ENCODE data around the gene PLCG2. TPM values are rescaled to one million over a fixed set of nuclear protein-coding genes. Genes with fewer than 3 reads are reported as not detected.
"Not testable (repeated sequence)": the region's sequence is repeated elsewhere in the genome, so short reads cannot be mapped to it uniquely, and the experiment has no call there.

Gene PLCG2
- polyA plus RNA-seq, 3 donors = 19.5 to 47.4 (median 35.5) TPM

DNA sequence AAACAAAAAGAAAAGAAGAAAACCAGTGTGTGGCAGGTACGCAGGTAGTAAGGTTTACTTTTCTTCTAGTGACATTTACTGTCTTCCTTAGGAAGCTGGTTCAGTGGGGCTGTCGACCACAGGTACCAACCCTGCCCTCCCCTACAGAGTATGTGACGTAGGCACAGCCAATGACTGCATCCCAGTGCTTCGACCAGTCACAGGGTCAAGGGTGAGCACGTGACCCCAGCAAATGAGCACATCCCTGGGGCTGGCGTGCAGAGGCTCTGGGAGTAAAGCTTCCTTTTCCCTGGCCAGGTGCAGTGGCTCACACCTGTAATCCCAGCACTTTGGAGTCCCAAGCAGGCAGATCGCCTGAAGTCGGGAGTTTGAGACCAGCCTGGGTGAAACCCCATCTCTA, 38.9 kb upstream of the PLCG2 start:
- peaks cover 0 to 3% of the 10 kb centered on the region in 2 donors for H3K36me3 Mint-ChIP-seq
- Histone ChIP-seq H3K4me1 (ENCODE audit: control insufficient read depth in 1 of 2, insufficient read depth in 2 of 2, low read length in 2 of 2) (peaks cover 35 to 38% of the 10 kb centered on the region in 2 donors), H3K9ac (ENCODE audit: insufficient read depth, low read length, poor library complexity, severe bottlenecking) (no peak overlapping the region), H3K27ac (ENCODE audit: low read depth in 1 of 2, low read length in 2 of 2) (peak overlapping the region in 1 of 2 donors; percentile 22), H3K4me2 (replicated peaks; ENCODE audit: extremely low read depth, low read length, poor library complexity, severe bottlenecking) (peak overlapping the region; percentile 16), H3K9me3 (replicated peaks in 1 of 2; ENCODE audit: control insufficient read depth in 1 of 2, insufficient read depth in 1 of 2, low read length in 2 of 2) (no peaks in the 10 kb centered on the region), H3K36me3 (replicated peaks in 1 of 2; ENCODE audit: control insufficient read depth in 1 of 2, insufficient read depth in 2 of 2, low read length in 2 of 2) (no peaks in the 10 kb centered on the region), H3K4me3 (replicated peaks in 1 of 3; ENCODE audit: low read depth in 2 of 3, low read length in 3 of 3) (peak overlapping the region in 1 of 3 experiments; percentile 32), H4K20me1 (ENCODE audit: insufficient read depth, low read length) (no peaks in the 10 kb centered on the region), H3K79me2 (ENCODE audit: insufficient read depth, low read length) (no peaks in the 10 kb centered on the region), H2AFZ (ENCODE audit: insufficient read depth, low read depth, low read length, poor library complexity, severe bottlenecking) (peak overlapping the region; percentile 13), H3K27me3 (ENCODE audit: control insufficient read depth in 2 of 2, insufficient read depth in 2 of 2, low read length in 2 of 2) (no peaks in the 10 kb centered on the region)
- H3K4me1 Mint-ChIP-seq = peaks cover 46% of the 10 kb centered on the region
- TF ChIP-seq CTCF (IDR thresholded peaks at IDR 0.05) = no peak
- intact Hi-C loops (cut with micrococcal nuclease) = loop anchor here in 1 of 2 donors (10.0 kb wide), 1 partner anchor 735 kb away; the partner anchor contains the start of genes CENPN and CMC2
- H3K27ac Mint-ChIP-seq = peak overlapping the region in 5 of 7 donors; percentile 30 to 82 (median 58)
- peaks cover 0 to 10% (median 0%) of the 10 kb centered on the region in 7 donors for H3K9me3 Mint-ChIP-seq
- peaks cover 0 to 4% (median 0%) of the 10 kb centered on the region in 3 donors for H3K27me3 Mint-ChIP-seq (ENCODE audit: low read depth in 3 of 3)
- peak in 1 of 3 donors; percentile 24 for DNase-seq
- 74% methylated on average over 5 of the region's 8 CpGs for WGBS (ENCODE audit: insufficient coverage)
- no peak overlapping the region for H3K4me3 Mint-ChIP-seq

DNA sequence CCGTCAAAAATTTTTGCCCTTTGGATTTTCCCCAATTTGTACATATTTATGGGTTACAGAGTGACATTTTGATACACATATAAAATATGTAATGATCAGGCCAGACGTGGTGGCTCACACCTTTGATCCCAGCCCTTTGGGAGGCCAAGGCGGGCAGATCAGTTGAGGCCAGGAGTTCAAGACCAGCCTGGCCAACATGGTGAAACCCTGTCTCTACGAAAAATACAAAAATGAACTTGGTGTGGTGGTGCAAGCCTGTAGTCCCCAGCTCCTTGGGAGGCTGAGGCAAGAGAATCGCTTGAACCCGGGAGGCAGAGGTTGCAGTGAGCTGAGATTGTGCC, 37.7 kb upstream of the PLCG2 start:
- not testable (repeated sequence) for H3K27ac ChIP-seq (ENCODE audit: low read depth in 1 of 2, low read length in 2 of 2); H4K20me1 ChIP-seq (ENCODE audit: insufficient read depth, low read length); H3K4me3 ChIP-seq (replicated peaks in 1 of 3; ENCODE audit: low read depth in 2 of 3, low read length in 3 of 3); H3K36me3 Mint-ChIP-seq; H3K27me3 ChIP-seq (ENCODE audit: control insufficient read depth in 2 of 2, insufficient read depth in 2 of 2, low read length in 2 of 2); H3K9me3 Mint-ChIP-seq; H3K79me2 ChIP-seq (ENCODE audit: insufficient read depth, low read length); H3K27ac Mint-ChIP-seq; H3K9ac ChIP-seq (ENCODE audit: insufficient read depth, low read length, poor library complexity, severe bottlenecking); H3K36me3 ChIP-seq (replicated peaks in 1 of 2; ENCODE audit: control insufficient read depth in 1 of 2, insufficient read depth in 2 of 2, low read length in 2 of 2); H3K9me3 ChIP-seq (replicated peaks in 1 of 2; ENCODE audit: control insufficient read depth in 1 of 2, insufficient read depth in 1 of 2, low read length in 2 of 2); H3K27me3 Mint-ChIP-seq (ENCODE audit: low read depth in 3 of 3); H3K4me3 Mint-ChIP-seq; DNase-seq; H3K4me2 ChIP-seq (replicated peaks; ENCODE audit: extremely low read depth, low read length, poor library complexity, severe bottlenecking); H2AFZ ChIP-seq (ENCODE audit: insufficient read depth, low read depth, low read length, poor library complexity, severe bottlenecking)
- WGBS (ENCODE audit: insufficient coverage) = no CpG with 5 or more reads among the region's 6 CpGs
- intact Hi-C loops (cut with micrococcal nuclease) = loop anchor here in 1 of 2 donors (10.0 kb wide), 1 partner anchor 737 kb away; the partner anchor contains the start of genes CENPN and CMC2
- peaks cover 47 to 50% of the 10 kb centered on the region in 2 donors for H3K4me1 ChIP-seq (ENCODE audit: control insufficient read depth in 1 of 2, insufficient read depth in 2 of 2, low read length in 2 of 2)
- peaks cover 56% of the 10 kb centered on the region for H3K4me1 Mint-ChIP-seq

Data from CD14-positive monocyte (primary cell).